HUES64 (cell line): ENCODE data around the gene C22orf23. TPM values are rescaled to one million over a fixed set of nuclear protein-coding genes. Genes with fewer than 3 reads are reported as not detected.

Experiments
- H3K27ac ChIP-seq: 2 replicates; pipeline ENCODE4 v1.7.0; 2013; ENCODE audit warnings: low read depth, low read length, inconsistent platforms
- H3K27me3 ChIP-seq: 2 replicates; pipeline ENCODE4 v1.6.1; 2013; ENCODE audit warnings: mild to moderate bottlenecking, low read length; ENCODE audit not compliant: insufficient read depth
- H3K36me3 ChIP-seq: 2 replicates; pipeline ENCODE4 v1.6.1; 2013; ENCODE audit warnings: mild to moderate bottlenecking, low read length; ENCODE audit not compliant: insufficient read depth
- H3K4me1 ChIP-seq: 2 replicates; pipeline ENCODE4 v1.6.1; 2013; ENCODE audit warnings: mild to moderate bottlenecking, low read length, moderate library complexity; ENCODE audit not compliant: insufficient read depth
- H3K4me3 ChIP-seq: 2 replicates; pipeline ENCODE4 v1.5.1; 2013; ENCODE audit warnings: mild to moderate bottlenecking, low read length, moderate library complexity
- H3K9ac ChIP-seq: 2 replicates; pipeline ENCODE4 v1.6.1; 2013; ENCODE audit warnings: mild to moderate bottlenecking, low read depth, low read length
- H3K9me3 ChIP-seq: 2 replicates; pipeline ENCODE4 v1.6.1; 2013; ENCODE audit warnings: low read depth, low read length; ENCODE audit not compliant: insufficient read depth
- WGBS: fragments of 150-250, 120-280 bp; methylation state at CpG from one replicate; pipeline ENCODE4 v1.1.7; 2013; ENCODE audit warnings: missing lambda C conversion rate; 5-methylcytosine and 5-hydroxymethylcytosine counted together
- polyA plus RNA-seq, 2 experiments: library from polyadenylated mRNA; stranded (reverse); fragments of 50-300 nt; gene quantifications; one replicate each; pipeline ENCODE4 v1.2.3, GENCODE V29; 2013

Gene C22orf23
- 0.30 TPM for polyA plus RNA-seq (2013, experiment 1 of 2)
- polyA plus RNA-seq (2013, experiment 2 of 2) = 0.32 TPM

- Histone ChIP-seq H3K9ac (peak within 1 kb of the TSS; percentile 90), H3K4me3 (peak within 1 kb of the TSS; percentile 94), H3K27ac (peak within 1 kb of the TSS; percentile 33; the same call in 1 of the 2 replicates), H3K4me1 (no peaks in the 10 kb centered on the region), H3K9me3 (no peaks in the 10 kb centered on the region), H3K36me3 (peaks cover 23% of the 10 kb centered on the region), H3K27me3 (peaks cover 12% of the 10 kb centered on the region)
- WGBS = under 1% methylated on average over 52 of the region's 52 CpGs
Observed at GRCh38 chr22:37953437-37954179, at the start of gene C22orf23, which contains the start of gene POLR2F. Gene C22orf23, minus strand, starts transcription at chr22:37953601. Its CDS starts 452 bp downstream, at chr22:37953149. Gene POLR2F, plus strand, starts transcription at chr22:37953699. Its CDS starts 89 bp downstream, at chr22:37953788.

- H3K4me3 ChIP-seq = no peak overlapping the region
- H3K27ac ChIP-seq = no peak overlapping the region
- WGBS = 74% methylated on average over 16 of the region's 16 CpGs
- H3K9ac ChIP-seq = no peak overlapping the region
- peaks cover 5% of the 10 kb centered on the region; the same call in 1 of the 2 replicates for H3K4me1 ChIP-seq
- H3K9me3 ChIP-seq = no peaks in the 10 kb centered on the region
- H3K27me3 ChIP-seq = no peaks in the 10 kb centered on the region
- H3K36me3 ChIP-seq = no peaks in the 10 kb centered on the region
Observed at GRCh38 chr22:37999640-38000272, 46.4 kb upstream of the C22orf23 start.

- H3K36me3 ChIP-seq = no peaks in the 10 kb centered on the region
- H3K9ac ChIP-seq = no peak overlapping the region
- H3K27me3 ChIP-seq = no peaks in the 10 kb centered on the region
- H3K9me3 ChIP-seq = no peaks in the 10 kb centered on the region
- no peak overlapping the region for H3K4me3 ChIP-seq
- H3K27ac ChIP-seq = no peak overlapping the region
- peaks cover 5% of the 10 kb centered on the region; the same call in 1 of the 2 replicates for H3K4me1 ChIP-seq
- 89% methylated on average over 10 of the region's 10 CpGs for WGBS
Observed at GRCh38 chr22:37999236-37999635, 45.8 kb upstream of the C22orf23 start.

GRCh38 chr22:37998543-37998942, 45.1 kb upstream of the C22orf23 start:
- Histone ChIP-seq H3K9me3 (no peaks in the 10 kb centered on the region), H3K9ac (no peak overlapping the region), H3K36me3 (no peaks in the 10 kb centered on the region), H3K27ac (no peak overlapping the region), H3K4me3 (no peak overlapping the region), H3K4me1 (peaks cover 5% of the 10 kb centered on the region; the same call in 1 of the 2 replicates), H3K27me3 (no peaks in the 10 kb centered on the region)
- 80% methylated on average over 7 of the region's 7 CpGs for WGBS

GRCh38 chr22:37996515-37997246, 43.3 kb upstream of the C22orf23 start:
- H3K9ac ChIP-seq = no peak overlapping the region
- no peaks in the 10 kb centered on the region for H3K36me3 ChIP-seq
- no peaks in the 10 kb centered on the region for H3K27me3 ChIP-seq
- H3K27ac ChIP-seq = no peak overlapping the region
- H3K4me3 ChIP-seq = no peak overlapping the region
- no peaks in the 10 kb centered on the region for H3K9me3 ChIP-seq
- peaks cover 5% of the 10 kb centered on the region; the same call in 1 of the 2 replicates for H3K4me1 ChIP-seq
- 93% methylated on average over 8 of the region's 8 CpGs for WGBS

- Histone ChIP-seq H3K9me3 (no peaks in the 10 kb centered on the region), H3K27me3 (no peaks in the 10 kb centered on the region), H3K36me3 (no peaks in the 10 kb centered on the region), H3K4me3 (no peak overlapping the region), H3K4me1 (peaks cover 5% of the 10 kb centered on the region; the same call in 1 of the 2 replicates), H3K9ac (no peak overlapping the region), H3K27ac (no peak overlapping the region)
- 50% methylated on average over 4 of the region's 4 CpGs for WGBS
Observed at GRCh38 chr22:37996079-37996478, 42.7 kb upstream of the C22orf23 start.

- no peaks in the 10 kb centered on the region for H3K9me3 ChIP-seq
- H3K4me3 ChIP-seq = no peak overlapping the region
- H3K9ac ChIP-seq = no peak overlapping the region
- peaks cover 5% of the 10 kb centered on the region; the same call in 1 of the 2 replicates for H3K4me1 ChIP-seq
- no peaks in the 10 kb centered on the region for H3K27me3 ChIP-seq
- no peak overlapping the region for H3K27ac ChIP-seq
- H3K36me3 ChIP-seq = no peaks in the 10 kb centered on the region
- 87% methylated on average over 3 of the region's 4 CpGs for WGBS
Observed at GRCh38 chr22:37995460-37995859, 42.1 kb upstream of the C22orf23 start.

- Histone ChIP-seq H3K4me3 (no peak overlapping the region), H3K27ac (no peak overlapping the region), H3K4me1 (peaks cover 5% of the 10 kb centered on the region; the same call in 1 of the 2 replicates), H3K9me3 (no peaks in the 10 kb centered on the region), H3K36me3 (no peaks in the 10 kb centered on the region), H3K9ac (no peak overlapping the region), H3K27me3 (no peaks in the 10 kb centered on the region)
- WGBS = 84% methylated on average over 6 of the region's 6 CpGs
Observed at GRCh38 chr22:37994982-37995381, 41.6 kb upstream of the C22orf23 start.

GRCh38 chr22:37994049-37994448, 40.6 kb upstream of the C22orf23 start:
- no peak overlapping the region for H3K9ac ChIP-seq
- H3K27me3 ChIP-seq = no peaks in the 10 kb centered on the region
- no peaks in the 10 kb centered on the region for H3K9me3 ChIP-seq
- no peak overlapping the region for H3K4me3 ChIP-seq
- 83% methylated on average over 6 of the region's 6 CpGs for WGBS
- no peaks in the 10 kb centered on the region for H3K36me3 ChIP-seq
- H3K27ac ChIP-seq = no peak overlapping the region
- no peaks in the 10 kb centered on the region for H3K4me1 ChIP-seq

- no peaks in the 10 kb centered on the region for H3K9me3 ChIP-seq
- no peak overlapping the region for H3K9ac ChIP-seq
Observed at GRCh38 chr22:37991731-37992442, 38.5 kb upstream of the C22orf23 start.

More at GRCh38 chr22:37991731-37992442, 38.5 kb upstream of the C22orf23 start:
- Histone ChIP-seq H3K4me1 (no peaks in the 10 kb centered on the region), H3K36me3 (no peaks in the 10 kb centered on the region), H3K27me3 (no peaks in the 10 kb centered on the region), H3K4me3 (no peak overlapping the region), H3K27ac (no peak overlapping the region)
- WGBS = 85% methylated on average over 6 of the region's 6 CpGs
